GM23338 (cell line): ENCODE results near the gene STAT1. TPM values are rescaled to one million over a fixed set of nuclear protein-coding genes. Genes with fewer than 3 reads are reported as not detected.

Experiments used
- ATAC-seq: fragments of 200-7000 bp; cut with Tn5 transposase; 3 replicates; pipeline ENCODE4 v1.9.1; 2020
- DNase-seq: peaks from one replicate; pipeline ENCODE4 v3.0.0-alpha.2; 2015; ENCODE audit warnings: low spot score
- H2AFZ ChIP-seq: fragments of 200-600 bp; sonication (generic); 2 replicates; pipeline ENCODE4 v1.8.0; 2016; ENCODE audit warnings: antibody characterized with exemption, mild to moderate bottlenecking, moderate library complexity
- H3F3A ChIP-seq: fragments of 200-600 bp; sonication (generic); replicated peaks from 2 replicates; pipeline ENCODE4 v1.8.0; 2017; ENCODE audit warnings: antibody characterized with exemption, mixed run types, low read depth
- H3K27ac ChIP-seq: fragments of 200-600 bp; sonication (generic); 2 replicates; pipeline ENCODE4 v1.6.1; 2016; ENCODE audit warnings: low read depth
- H3K27me3 ChIP-seq: fragments of 200-600 bp; sonication (generic); 2 replicates; pipeline ENCODE4 v1.8.0; 2016; ENCODE audit warnings: mild to moderate bottlenecking, mixed run types, moderate library complexity; ENCODE audit not compliant: insufficient read depth
- H3K36me3 ChIP-seq: fragments of 200-600 bp; sonication (generic); 2 replicates; pipeline ENCODE4 v1.8.0; 2016; ENCODE audit warnings: mild to moderate bottlenecking; ENCODE audit not compliant: insufficient read depth
- H3K4me1 ChIP-seq: fragments of 200-600 bp; sonication (generic); 2 replicates; pipeline ENCODE4 v1.8.0; 2016; ENCODE audit warnings: mild to moderate bottlenecking, moderate library complexity; ENCODE audit not compliant: insufficient read depth
- H3K4me2 ChIP-seq: fragments of 200-600 bp; sonication (generic); 2 replicates; pipeline ENCODE4 v1.7.1; 2017; ENCODE audit warnings: mixed run types
- H3K4me3 ChIP-seq: fragments of 200-600 bp; sonication (generic); 2 replicates; pipeline ENCODE4 v1.6.1; 2016; ENCODE audit warnings: mixed run types
- H3K79me2 ChIP-seq: fragments of 200-600 bp; sonication (generic); replicated peaks from 2 replicates; pipeline ENCODE4 v1.8.0; 2017; ENCODE audit warnings: mild to moderate bottlenecking; ENCODE audit not compliant: insufficient read depth
- H3K9me2 ChIP-seq: fragments of 200-600 bp; sonication (generic); 2 replicates; pipeline ENCODE4 v1.8.0; 2017; ENCODE audit not compliant: insufficient read depth
- H4K20me1 ChIP-seq: fragments of 200-600 bp; sonication (generic); replicated peaks from 2 replicates; pipeline ENCODE4 v1.8.0; 2017; ENCODE audit warnings: mild to moderate bottlenecking; ENCODE audit not compliant: insufficient read depth
- H3K27ac Mint-ChIP-seq: 2 replicates; pipeline ENCODE4 v1.8.0; 2020; ENCODE audit warnings: inconsistent platforms, mild to moderate bottlenecking, moderate library complexity, mixed read lengths
- H3K27me3 Mint-ChIP-seq: 3 replicates; pipeline ENCODE4 v1.8.0; 2022; ENCODE audit warnings: low read depth, mild to moderate bottlenecking, moderate library complexity, mixed read lengths, inconsistent platforms; ENCODE audit not compliant: insufficient read depth, poor library complexity
- H3K36me3 Mint-ChIP-seq: 3 replicates; pipeline ENCODE4 v1.8.0; 2021; ENCODE audit warnings: low read depth, mild to moderate bottlenecking, inconsistent platforms, moderate library complexity, mixed read lengths
- H3K4me1 Mint-ChIP-seq: 3 replicates; pipeline ENCODE4 v1.8.0; 2020; ENCODE audit warnings: mild to moderate bottlenecking, inconsistent platforms, mixed read lengths
- H3K4me3 Mint-ChIP-seq: 3 replicates; pipeline ENCODE4 v1.8.0; 2021; ENCODE audit warnings: moderate library complexity, mild to moderate bottlenecking, inconsistent platforms, mixed read lengths
- H3K9me3 Mint-ChIP-seq: 3 replicates; pipeline ENCODE4 v1.8.0; 2020; ENCODE audit warnings: moderate library complexity, mild to moderate bottlenecking, inconsistent platforms, mixed read lengths
- CREB1 ChIP-seq: fragments of 250-450 bp; sonication (Bioruptor Pico); IDR thresholded peaks from 2 replicates; pipeline ENCODE4 v1.5.0; 2020; ENCODE audit warnings: low read depth, mild to moderate bottlenecking, moderate library complexity
- CTCF ChIP-seq, 2 experiments: fragments of 200-600 bp in 1 of 2; sonication (generic) in 1 of 2; conservative IDR thresholded peaks; 2 replicates each; pipeline versions ENCODE4 v1.5.1 to v1.6.1; 2016 to 2017; ENCODE audit warnings: antibody characterized with exemption in 2 of 2, low read depth in 2 of 2, mild to moderate bottlenecking in 2 of 2, moderate library complexity in 1 of 2
- EZH2 ChIP-seq: fragments of 200-600 bp; sonication (generic); IDR thresholded peaks from one replicate; pipeline ENCODE4 v1.8.0; 2017; ENCODE audit warnings: antibody characterized with exemption, mild to moderate bottlenecking, low read depth; ENCODE audit not compliant: unreplicated experiment
- JUNB ChIP-seq: IDR thresholded peaks from one replicate; pipeline ENCODE4 v1.6.1; 2016; ENCODE audit warnings: antibody characterized with exemption; ENCODE audit not compliant: unreplicated experiment
- NANOG ChIP-seq: IDR thresholded peaks from 2 replicates; pipeline ENCODE4 v1.6.1; 2016; ENCODE audit warnings: antibody characterized with exemption, borderline replicate concordance
- POLR2AphosphoS5 ChIP-seq: IDR thresholded peaks from 2 replicates; pipeline ENCODE4 v1.6.1; 2016; ENCODE audit warnings: antibody characterized with exemption, low read depth
- REST ChIP-seq: IDR thresholded peaks from one replicate; pipeline ENCODE4 v1.6.1; 2018; ENCODE audit warnings: antibody characterized with exemption; ENCODE audit not compliant: unreplicated experiment
- STAT1 ChIP-seq: IDR thresholded peaks from one replicate; pipeline ENCODE4 v1.6.1; 2016; ENCODE audit warnings: antibody characterized with exemption; ENCODE audit not compliant: unreplicated experiment
- ZNF114 ChIP-seq: fragments of 250-450 bp; sonication (Bioruptor Pico); IDR thresholded peaks from 2 replicates; pipeline ENCODE4 v1.5.0; 2020; ENCODE audit warnings: mild to moderate bottlenecking, moderate library complexity
- ZNF331 ChIP-seq: fragments of 250-450 bp; sonication (Bioruptor Pico); IDR thresholded peaks from 2 replicates; pipeline ENCODE4 v1.5.0; 2020; ENCODE audit warnings: low read depth, mild to moderate bottlenecking, moderate library complexity
- ZNF462 ChIP-seq: fragments of 250-450 bp; sonication (Bioruptor Pico); IDR thresholded peaks from 2 replicates; pipeline ENCODE4 v1.5.0; 2020; ENCODE audit warnings: mild to moderate bottlenecking, moderate library complexity
- polyA plus RNA-seq: library from polyadenylated mRNA; unstranded; fragments of >200 nt; fragmentation: Nextera tagmentation; extraction: Ambion mirVana; gene quantifications from 2 replicates; pipeline ENCODE4 v1.2.1, GENCODE V29; 2016
- total RNA-seq: library from RNA; depleted of rRNA; stranded (reverse); fragments of >200 nt; shearing (Covaris generic); gene quantifications from 2 replicates; pipeline ENCODE4 v1.2.3, GENCODE V29; 2014

Gene STAT1
- total and polyA plus RNA-seq, 2 experiments from 2014 or later = 15.1 to 47.4 TPM

GRCh38 chr2:191038241-191038725, 24.3 kb upstream of the STAT1 start:
- TF ChIP-seq CREB1 (CRISPR knock-in tag) (no peak), POLR2AphosphoS5 (no peak), ZNF114 (CRISPR knock-in tag) (no peak)
- Histone ChIP-seq H3F3A (no peaks in the 10 kb centered on the region), H3K79me2 (no peaks in the 10 kb centered on the region), H2AFZ (no peak overlapping the region), H3K9me2 (no peaks in the 10 kb centered on the region), H3K36me3 (no peaks in the 10 kb centered on the region), H3K4me3 (no peak overlapping the region), H3K4me1 (no peaks in the 10 kb centered on the region; the same call in 1 of the 2 replicates), H3K27ac (no peak overlapping the region), H3K27me3 (no peaks in the 10 kb centered on the region), H4K20me1 (no peaks in the 10 kb centered on the region), H3K4me2 (no peak overlapping the region)
- ATAC-seq = no peak
- H3K9me3 Mint-ChIP-seq = no peaks in the 10 kb centered on the region
- H3K27me3 Mint-ChIP-seq = peaks cover 2% of the 10 kb centered on the region
- H3K4me1 Mint-ChIP-seq = peaks cover 10% of the 10 kb centered on the region
- H3K4me3 Mint-ChIP-seq = no peak overlapping the region
- H3K27ac Mint-ChIP-seq = peak overlapping the region; percentile 54; the same call in 1 of the 2 replicates
- no peaks in the 10 kb centered on the region for H3K36me3 Mint-ChIP-seq
- DNase-seq = no peak

- Mint-ChIP-seq H3K4me3 (no peak overlapping the region), H3K27me3 (peaks cover 2% of the 10 kb centered on the region), H3K9me3 (no peaks in the 10 kb centered on the region), H3K36me3 (no peaks in the 10 kb centered on the region), H3K4me1 (peaks cover 14% of the 10 kb centered on the region), H3K27ac (no peak overlapping the region)
- Histone ChIP-seq H2AFZ (no peak overlapping the region; the same call in 1 of the 2 replicates), H3K27ac (no peak overlapping the region), H3K4me2 (no peak overlapping the region), H3F3A (no peaks in the 10 kb centered on the region), H3K36me3 (no peaks in the 10 kb centered on the region), H3K27me3 (no peaks in the 10 kb centered on the region), H3K79me2 (no peaks in the 10 kb centered on the region), H3K4me3 (no peak overlapping the region), H4K20me1 (no peaks in the 10 kb centered on the region), H3K9me2 (no peaks in the 10 kb centered on the region), H3K4me1 (peaks cover 6% of the 10 kb centered on the region; the same call in 1 of the 2 replicates)
- ATAC-seq (no peak), DNase-seq (no peak)
- TF ChIP-seq ZNF462 (CRISPR knock-in tag) (no peak), ZNF331 (no peak), EZH2 (no peak), CTCF (conservative IDR thresholded peaks at IDR 0.05; ENCODE audit: low read depth in 2 of 2) (no peak), JUNB (no peak), ZNF114 (CRISPR knock-in tag) (no peak), POLR2AphosphoS5 (no peak), CREB1 (CRISPR knock-in tag) (no peak), NANOG (no peak), STAT1 (no peak), REST (no peak)
Measured at GRCh38 chr2:191037351-191037750, 23.4 kb upstream of the STAT1 start.
